HCT116 (cell line): ENCODE results near the gene ING3. TPM values are rescaled to one million over a fixed set of nuclear protein-coding genes. Genes with fewer than 3 reads are reported as not detected.

Experiments used
- ATAC-seq: fragments of 200-7000 bp; cut with Tn5 transposase; 2 replicates; pipeline ENCODE4 v1.9.1; 2020; ENCODE audit warnings: mild to moderate bottlenecking, moderate library complexity
- BruUV-seq: library from RNA; stranded (reverse); fragments of 400-500 nt; replicated peaks from 2 replicates; lab custom pipeline; 2021; lab: Mats Ljungman, UMichigan
- CTCF ChIA-PET: fragments of 300-600 bp; sonication (Branson Sonifier 250); formaldehyde crosslinking; loops from one replicate; lab custom pipeline; 2021; ENCODE audit warnings: antibody characterized with exemption; lab: Charles Lee
- POLR2A ChIA-PET: fragments of 300-600, 350-600 bp; sonication (Branson Sonifier 250); formaldehyde crosslinking; loops from one replicate; lab custom pipeline; 2021; ENCODE audit warnings: antibody characterized with exemption; lab: Charles Lee
- RAD21 ChIA-PET, 2 experiments: fragments of 300-600 bp; sonication (Branson Sonifier 250); formaldehyde crosslinking; loops; one replicate each; lab custom pipeline; 2023; ENCODE audit warnings: low total read pairs in 2 of 2; ENCODE audit not compliant: uncharacterized antibody in 2 of 2, unreplicated experiment in 2 of 2, low non-redundant PET in 1 of 2; lab: Charles Lee
- DNase-seq: peaks from one replicate; pipeline ENCODE4 v3.0.0-alpha.2; 2010; ENCODE audit warnings: low read depth, low spot score
- H2AFZ ChIP-seq: fragments of 200-600 bp; shearing (Covaris generic), sonication (generic); 2 replicates; pipeline ENCODE4 v1.6.1; 2017; ENCODE audit warnings: low read depth, mixed run types, mixed read lengths, antibody characterized with exemption, low read length; ENCODE audit not compliant: poor library complexity, severe bottlenecking
- H3K27ac ChIP-seq: 2 replicates; pipeline ENCODE4 v1.5.1; 2012; ENCODE audit warnings: low read depth, low read length
- H3K27me3 ChIP-seq: fragments of 200-600 bp; sonication (generic); 2 replicates; pipeline ENCODE4 v1.6.1; 2016; ENCODE audit warnings: mixed run types, low read length, mixed read lengths; ENCODE audit not compliant: insufficient read depth
- H3K36me3 ChIP-seq, 2 experiments: fragments of 200-500 bp in 1 of 2; fragments of 200-600 bp in 1 of 2; sonication (Bioruptor generic) in 1 of 2; sonication (generic) in 1 of 2; 2 replicates each; pipeline versions ENCODE4 v1.5.1 to v1.6.1; 2014 to 2016; ENCODE audit warnings: low read length in 2 of 2, inconsistent platforms in 1 of 2, mixed read lengths in 1 of 2, mixed run types in 1 of 2; ENCODE audit not compliant: insufficient read depth in 2 of 2, control insufficient read depth in 1 of 2
- H3K4me1 ChIP-seq, 2 experiments: fragments of 200-600 bp in 1 of 2; sonication (generic) in 1 of 2; 2 replicates each; pipeline versions ENCODE4 v1.5.1 to v1.6.1; 2012 to 2017; ENCODE audit warnings: low read length in 2 of 2, inconsistent platforms in 1 of 2, mild to moderate bottlenecking in 1 of 2, mixed read lengths in 1 of 2, mixed run types in 1 of 2, moderate library complexity in 1 of 2; ENCODE audit not compliant: insufficient read depth in 2 of 2, control insufficient read depth in 1 of 2
- H3K4me2 ChIP-seq: fragments of 200-600 bp; sonication (generic); 2 replicates; pipeline ENCODE4 v1.6.1; 2017; ENCODE audit warnings: mixed run types, low read length, mixed read lengths
- H3K4me3 ChIP-seq, 2 experiments: fragments of 200-600 bp in 1 of 2; sonication (generic) in 1 of 2; replicated peaks in 1 of 2; 2 replicates each; pipeline ENCODE4 v1.5.1; 2011 to 2016; ENCODE audit warnings: low read length in 2 of 2, control low read depth in 1 of 2, low read depth in 1 of 2, mild to moderate bottlenecking in 1 of 2, mixed read lengths in 1 of 2, mixed run types in 1 of 2
- H3K79me2 ChIP-seq: fragments of 200-600 bp; sonication (generic); 2 replicates; pipeline ENCODE4 v1.6.1; 2017; ENCODE audit warnings: mild to moderate bottlenecking, mixed run types, low read length, moderate library complexity, mixed read lengths; ENCODE audit not compliant: insufficient read depth
- H3K9ac ChIP-seq: fragments of 200-600 bp; sonication (generic); 2 replicates; pipeline ENCODE4 v1.6.1; 2016; ENCODE audit warnings: low read length, mixed read lengths
- H3K9me2 ChIP-seq: fragments of 200-600 bp; sonication (generic), shearing (Covaris generic); 2 replicates; pipeline ENCODE4 v1.6.1; 2017; ENCODE audit warnings: mixed run types, mild to moderate bottlenecking, moderate library complexity; ENCODE audit not compliant: insufficient read depth
- H3K9me3 ChIP-seq, 2 experiments: fragments of 200-500 bp in 1 of 2; fragments of 200-600 bp in 1 of 2; sonication (Bioruptor generic) in 1 of 2; sonication (generic) in 1 of 2; 2 replicates each; pipeline ENCODE4 v1.6.1; 2014 to 2017; ENCODE audit warnings: low read length in 2 of 2, mixed read lengths in 2 of 2, inconsistent platforms in 1 of 2, low read depth in 1 of 2, mild to moderate bottlenecking in 1 of 2, mixed run types in 1 of 2, moderate library complexity in 1 of 2; ENCODE audit not compliant: control insufficient read depth in 1 of 2, insufficient read depth in 1 of 2
- H4K20me1 ChIP-seq: fragments of 200-600 bp; sonication (generic), shearing (Covaris generic); 2 replicates; pipeline ENCODE4 v1.6.1; 2017; ENCODE audit warnings: mixed run types, mild to moderate bottlenecking, moderate library complexity; ENCODE audit not compliant: insufficient read depth
- ATF3 ChIP-seq: IDR thresholded peaks from 2 replicates; pipeline ENCODE4 v1.6.1; 2012
- ELF1 ChIP-seq: IDR thresholded peaks from 2 replicates; pipeline ENCODE4 v1.6.1; 2012; ENCODE audit warnings: low read depth, borderline replicate concordance
- EZH2phosphoT487 ChIP-seq: fragments of 200-600 bp; IDR thresholded peaks from 2 replicates; pipeline ENCODE4 v1.6.1; 2018; ENCODE audit warnings: antibody characterized with exemption, borderline replicate concordance
- FOSL1 ChIP-seq: IDR thresholded peaks from 2 replicates; pipeline ENCODE4 v1.6.1; 2012; ENCODE audit warnings: low read depth
- JUND ChIP-seq: IDR thresholded peaks from 2 replicates; pipeline ENCODE4 v1.6.1; 2012
- POLR2A ChIP-seq: IDR thresholded peaks from 2 replicates; pipeline ENCODE4 v1.7.0; 2011; ENCODE audit warnings: borderline replicate concordance; ENCODE audit not compliant: insufficient read depth, insufficient read length; ENCODE audit errors: extremely low read depth
- POLR2AphosphoS5 ChIP-seq: IDR thresholded peaks from 2 replicates; pipeline ENCODE4 v1.6.1; 2011; ENCODE audit warnings: mild to moderate bottlenecking, low read depth, low read length, moderate library complexity
- SIN3A ChIP-seq: IDR thresholded peaks from 2 replicates; pipeline ENCODE4 v1.6.1; 2012; ENCODE audit warnings: low read depth
- SP1 ChIP-seq: IDR thresholded peaks from 2 replicates; pipeline ENCODE4 v1.6.1; 2012; ENCODE audit warnings: low read depth
- SRF ChIP-seq: IDR thresholded peaks from 2 replicates; pipeline ENCODE4 v1.6.1; 2012; ENCODE audit warnings: low read depth
- YY1 ChIP-seq: IDR thresholded peaks from 2 replicates; pipeline ENCODE4 v1.6.1; 2011; ENCODE audit warnings: low read length, low read depth, moderate library complexity, mild to moderate bottlenecking; ENCODE audit not compliant: insufficient replicate concordance; ENCODE audit errors: extremely low read depth
- ZBTB33 ChIP-seq: IDR thresholded peaks from 2 replicates; pipeline ENCODE4 v1.6.1; 2011; ENCODE audit warnings: mild to moderate bottlenecking, low read length, moderate library complexity; ENCODE audit not compliant: insufficient replicate concordance; ENCODE audit errors: extremely low read depth
- ZFX ChIP-seq: fragments of 450-650 bp; IDR thresholded peaks from 2 replicates; pipeline ENCODE4 v1.6.1; 2017
- ZNF274 ChIP-seq: fragments of 200-500 bp; sonication (Bioruptor generic); IDR thresholded peaks from 2 replicates; pipeline ENCODE4 v1.6.1; 2014; ENCODE audit warnings: mild to moderate bottlenecking, low read depth, low read length, inconsistent platforms
- intact Hi-C: fragments of 100-400 bp; cut with micrococcal nuclease; formaldehyde crosslinking; loops from 2 replicates; pipeline ENCODE4 v1.10.0; 2022
- total RNA-seq: library from RNA; stranded (reverse); gene quantifications from one replicate; pipeline ENCODE4 v1.2.1, GENCODE V29; 2021; ENCODE audit not compliant: unreplicated experiment
- TF ChIP-seq, protein P1 (sequence below): IDR thresholded peaks from 2 replicates; pipeline ENCODE4 v1.6.1; 2012
- TF ChIP-seq, protein P2 (sequence below), 3 experiments: fragments of 200-600 bp in 1 of 3; sonication (generic) in 1 of 3; IDR thresholded peaks in 2 of 3; conservative IDR thresholded peaks in 1 of 3; 2 replicates each; pipeline ENCODE4 v1.5.1; 2012 to 2017; ENCODE audit warnings: low read depth in 2 of 3, low read length in 2 of 3, antibody characterized with exemption in 1 of 3, borderline replicate concordance in 1 of 3, control low read depth in 1 of 3, mild to moderate bottlenecking in 1 of 3, mixed read lengths in 1 of 3, mixed run types in 1 of 3, moderate library complexity in 1 of 3; ENCODE audit not compliant: insufficient read depth in 1 of 3

ING3 gene
- total RNA-seq, 1 experiment from 2014 or later = 16.2 TPM

DNA sequence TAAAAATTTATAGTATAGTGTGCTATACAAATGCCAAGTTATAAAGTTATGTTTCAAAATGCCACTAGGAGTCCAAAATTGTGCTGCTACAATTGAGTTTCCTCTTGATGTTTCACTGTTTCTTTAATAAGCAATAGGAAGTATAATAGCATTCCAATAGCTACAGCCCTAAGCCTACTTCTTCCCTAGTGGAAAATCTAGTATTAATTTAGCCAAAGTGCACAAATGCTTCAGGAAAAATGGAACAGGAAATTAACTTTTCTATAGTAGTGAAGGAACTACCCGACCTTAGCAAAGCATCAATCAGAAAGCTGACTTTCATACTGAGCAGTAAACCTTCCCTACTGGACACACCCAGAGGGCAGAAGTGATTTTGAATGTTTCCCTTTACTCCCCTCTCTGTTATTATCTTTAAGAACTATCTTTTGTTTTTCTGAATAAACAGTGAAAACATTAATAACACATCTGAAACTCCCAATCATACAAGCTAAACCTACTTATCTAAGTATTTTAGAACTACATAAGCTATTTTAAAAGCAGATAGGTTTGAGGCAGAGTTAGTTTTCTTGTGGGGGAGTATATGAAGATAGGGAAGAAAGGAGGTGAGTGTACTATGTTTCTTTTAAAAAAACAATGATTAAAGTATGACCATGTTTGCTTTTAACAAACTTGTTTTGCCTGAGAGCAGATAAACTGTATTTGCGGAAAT lies 51.6 kb downstream of the ING3 start:
- H3K4me2 ChIP-seq = no peak overlapping the region
- no peak overlapping the region for H3K9ac ChIP-seq
- H3K4me1 ChIP-seq = no peaks in the 10 kb centered on the region
- no peaks in the 10 kb centered on the region for H3K9me3 ChIP-seq
- H3K9me2 ChIP-seq = no peaks in the 10 kb centered on the region
- no peaks in the 10 kb centered on the region for H3K27me3 ChIP-seq
- no peak overlapping the region for H3K4me3 ChIP-seq
- BruUV-seq = no TSS peak
- ChIA-PET RAD21 (no interaction called here), CTCF (no interaction called here), POLR2A (no interaction called here)
- H3K79me2 ChIP-seq = no peaks in the 10 kb centered on the region
- DNase-seq (no peak), ATAC-seq (no peak)
- no peaks in the 10 kb centered on the region for H3K36me3 ChIP-seq
- no peak overlapping the region for H3K27ac ChIP-seq
- no peak overlapping the region for H2AFZ ChIP-seq
- intact Hi-C loops = no loop called here
- TF ChIP-seq SRF (no peak), EZH2phosphoT487 (no peak), POLR2AphosphoS5 (no peak), ATF3 (no peak), ELF1 (no peak), POLR2A (no peak), YY1 (no peak), JUND (no peak), SIN3A (no peak), ZFX (no peak), SP1 (no peak), ZNF274 (no peak), ZBTB33 (no peak), FOSL1 (no peak)
- TF ChIP-seq, protein P1, sequence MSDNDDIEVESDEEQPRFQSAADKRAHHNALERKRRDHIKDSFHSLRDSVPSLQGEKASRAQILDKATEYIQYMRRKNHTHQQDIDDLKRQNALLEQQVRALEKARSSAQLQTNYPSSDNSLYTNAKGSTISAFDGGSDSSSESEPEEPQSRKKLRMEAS = no peak
- TF ChIP-seq, protein P2, sequence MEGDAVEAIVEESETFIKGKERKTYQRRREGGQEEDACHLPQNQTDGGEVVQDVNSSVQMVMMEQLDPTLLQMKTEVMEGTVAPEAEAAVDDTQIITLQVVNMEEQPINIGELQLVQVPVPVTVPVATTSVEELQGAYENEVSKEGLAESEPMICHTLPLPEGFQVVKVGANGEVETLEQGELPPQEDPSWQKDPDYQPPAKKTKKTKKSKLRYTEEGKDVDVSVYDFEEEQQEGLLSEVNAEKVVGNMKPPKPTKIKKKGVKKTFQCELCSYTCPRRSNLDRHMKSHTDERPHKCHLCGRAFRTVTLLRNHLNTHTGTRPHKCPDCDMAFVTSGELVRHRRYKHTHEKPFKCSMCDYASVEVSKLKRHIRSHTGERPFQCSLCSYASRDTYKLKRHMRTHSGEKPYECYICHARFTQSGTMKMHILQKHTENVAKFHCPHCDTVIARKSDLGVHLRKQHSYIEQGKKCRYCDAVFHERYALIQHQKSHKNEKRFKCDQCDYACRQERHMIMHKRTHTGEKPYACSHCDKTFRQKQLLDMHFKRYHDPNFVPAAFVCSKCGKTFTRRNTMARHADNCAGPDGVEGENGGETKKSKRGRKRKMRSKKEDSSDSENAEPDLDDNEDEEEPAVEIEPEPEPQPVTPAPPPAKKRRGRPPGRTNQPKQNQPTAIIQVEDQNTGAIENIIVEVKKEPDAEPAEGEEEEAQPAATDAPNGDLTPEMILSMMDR (IDR thresholded peaks at IDR 0.05 in 2 of 3, conservative IDR thresholded peaks at IDR 0.05 in 1 of 3; ENCODE audit: borderline replicate concordance in 1 of 3, insufficient read depth in 1 of 3, low read depth in 2 of 3, low read length in 2 of 3) = no peak
- H4K20me1 ChIP-seq = no peaks in the 10 kb centered on the region
